SW480 (cell line): ENCODE measurements around the gene LINGO3.
"Not testable (repeated sequence)": the region's sequence is repeated elsewhere in the genome, so short reads cannot be mapped to it uniquely, and the experiment has no call there.

Experiments
- DNase-seq: peaks from one replicate; pipeline ENCODE4 v3.0.0-alpha.2; 2016; ENCODE audit warnings: low spot score

LINGO3 gene

GRCh38 chr19:2308114-2308556 is at the start of gene LINGO3:
Gene LINGO3, minus strand, starts transcription at chr19:2308154. Its CDS starts 16,378 bp downstream, at chr19:2291776.
- no peak for DNase-seq

GRCh38 chr19:2356036-2356646 is 48.2 kb upstream of the LINGO3 start:
- no peak for DNase-seq

- no peak for DNase-seq
These were observed 47.4 kb upstream of the LINGO3 start for GRCh38 chr19:2355168-2356035.

- DNase-seq, result no peak
These were observed 46.7 kb upstream of the LINGO3 start for GRCh38 chr19:2354670-2355069.

GRCh38 chr19:2353887-2354592 is 46.1 kb upstream of the LINGO3 start:
- no peak for DNase-seq

GRCh38 chr19:2353159-2353886 is 45.4 kb upstream of the LINGO3 start:
- DNase-seq, result no peak

GRCh38 chr19:2352121-2352520 is 44.2 kb upstream of the LINGO3 start:
- DNase-seq, result no peak

GRCh38 chr19:2351591-2351990 is 43.6 kb upstream of the LINGO3 start:
- no peak for DNase-seq

GRCh38 chr19:2350656-2351055 is 42.7 kb upstream of the LINGO3 start:
- DNase-seq, result no peak

GRCh38 chr19:2349818-2350217 is 41.9 kb upstream of the LINGO3 start:
- not testable (repeated sequence) for DNase-seq

GRCh38 chr19:2345794-2346663 is 38.1 kb upstream of the LINGO3 start:
- DNase-seq, result no peak

GRCh38 chr19:2345076-2345475 is 37.1 kb upstream of the LINGO3 start:
- no peak for DNase-seq

- no peak for DNase-seq
These were observed 36.5 kb upstream of the LINGO3 start for GRCh38 chr19:2344381-2344870.

- DNase-seq, result no peak
These were observed 35.5 kb upstream of the LINGO3 start for GRCh38 chr19:2343289-2343982.

GRCh38 chr19:2342656-2343288 is 34.8 kb upstream of the LINGO3 start:
- DNase-seq, result no peak

GRCh38 chr19:2341982-2342381 is 34.0 kb upstream of the LINGO3 start:
- no peak for DNase-seq

- DNase-seq, result no peak
These were observed 33.3 kb upstream of the LINGO3 start for GRCh38 chr19:2341244-2341751.

GRCh38 chr19:2340496-2341243 is 32.7 kb upstream of the LINGO3 start:
- DNase-seq, result no peak
